Heart left ventricle (tissue), 13 donors: ENCODE results near the gene ARV1.

ENCODE experiments used
- POLR2A ChIP-seq, 2 donors: fragments of 450-650 bp; IDR thresholded peaks; one replicate each; pipeline ENCODE4 v1.6.1; 2017; ENCODE audit warnings: antibody characterized with exemption in 2 of 2, mild to moderate bottlenecking in 2 of 2, moderate library complexity in 2 of 2
- TF ChIP-seq, protein P1 (sequence below), 12 donors: fragments of 200-600 bp; sonication (generic) in 4 of 12; IDR thresholded peaks; one replicate each; pipeline versions ENCODE4 v1.5.0 to v1.8.0; 2018 to 2022; ENCODE audit warnings: antibody characterized with exemption in 12 of 12, mild to moderate bottlenecking in 5 of 12
- donor health status: ischemic (EF 13 %, LVEDD 7.1; RV severe dilation, severe dysfunction).
- donor health status: DM: no; HTN: yes; CAD: no.
- donor health status: DM: no; HTN: no; CAD: no.
- donor health status: ischemic (EF 25% LVEDD 6.9; RV normal size, moderate dysfunction).
- donor health status: ischemic (EF 25% LVEDD 5.7; RV mildly dilated, moderate dysfunction).
- donor health status: ischemic (EF 35%, LVEDD 5.7; RV mildly dilated, moderate dysfunction).
- donor health status: nonischemic (EF 11% LVEDD 7.7; RV severe dilation, severe dysfunction).
- donor health status: DM: yes; HTN: yes; CAD: no.
- donor health status: PGD.
- donor health status: ischemic (EF 29% LVEDD 5.4; RV normal size, mild dysfunction).
- donor health status: nonischemic (EF 23%, LVEDD 6.1; RV moderate dilation, normal function).

DNA sequence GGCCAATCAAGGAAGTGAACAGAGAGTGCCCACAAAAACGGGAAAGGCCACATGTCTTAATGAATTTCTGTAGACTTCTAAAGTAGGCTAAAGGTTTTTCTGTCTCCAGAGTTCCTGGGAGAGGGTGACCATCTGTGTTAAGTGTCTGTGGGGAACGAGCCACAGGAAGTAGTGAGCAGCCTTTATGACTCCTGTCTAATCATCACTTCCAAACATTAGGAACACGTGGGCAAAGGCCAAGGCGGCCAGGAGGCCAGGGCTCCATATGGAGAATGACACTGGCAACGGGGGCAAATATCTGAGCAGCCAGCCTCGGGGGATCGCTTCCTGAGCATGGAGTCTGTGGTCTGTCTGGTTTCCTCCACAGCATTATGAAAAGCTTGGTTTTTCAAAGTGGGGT, 54.1 kb downstream of the ARV1 start:
- TF ChIP-seq, protein P1, sequence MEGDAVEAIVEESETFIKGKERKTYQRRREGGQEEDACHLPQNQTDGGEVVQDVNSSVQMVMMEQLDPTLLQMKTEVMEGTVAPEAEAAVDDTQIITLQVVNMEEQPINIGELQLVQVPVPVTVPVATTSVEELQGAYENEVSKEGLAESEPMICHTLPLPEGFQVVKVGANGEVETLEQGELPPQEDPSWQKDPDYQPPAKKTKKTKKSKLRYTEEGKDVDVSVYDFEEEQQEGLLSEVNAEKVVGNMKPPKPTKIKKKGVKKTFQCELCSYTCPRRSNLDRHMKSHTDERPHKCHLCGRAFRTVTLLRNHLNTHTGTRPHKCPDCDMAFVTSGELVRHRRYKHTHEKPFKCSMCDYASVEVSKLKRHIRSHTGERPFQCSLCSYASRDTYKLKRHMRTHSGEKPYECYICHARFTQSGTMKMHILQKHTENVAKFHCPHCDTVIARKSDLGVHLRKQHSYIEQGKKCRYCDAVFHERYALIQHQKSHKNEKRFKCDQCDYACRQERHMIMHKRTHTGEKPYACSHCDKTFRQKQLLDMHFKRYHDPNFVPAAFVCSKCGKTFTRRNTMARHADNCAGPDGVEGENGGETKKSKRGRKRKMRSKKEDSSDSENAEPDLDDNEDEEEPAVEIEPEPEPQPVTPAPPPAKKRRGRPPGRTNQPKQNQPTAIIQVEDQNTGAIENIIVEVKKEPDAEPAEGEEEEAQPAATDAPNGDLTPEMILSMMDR (IDR thresholded peaks at IDR 0.05) = no peak
- TF ChIP-seq POLR2A (IDR thresholded peaks at IDR 0.05) = no peak
